IgD-negative memory B cell (primary cell): Measurements from ENCODE around the gene FNIP2. TPM values are rescaled to one million over a fixed set of nuclear protein-coding genes. Genes with fewer than 3 reads are reported as not detected.

Experiments used
- H3K27ac Mint-ChIP-seq, 3 donors: one replicate each; pipeline ENCODE4 v1.8.0; 2020 to 2022; ENCODE audit warnings: mild to moderate bottlenecking in 3 of 3, mixed read lengths in 3 of 3, moderate library complexity in 1 of 3
- H3K27me3 Mint-ChIP-seq: one replicate; pipeline ENCODE4 v1.8.0; 2021; ENCODE audit warnings: mixed read lengths
- H3K36me3 Mint-ChIP-seq: one replicate; pipeline ENCODE4 v1.8.0; 2020; ENCODE audit warnings: mild to moderate bottlenecking, mixed read lengths
- H3K4me1 Mint-ChIP-seq, 3 donors: one replicate each; pipeline ENCODE4 v1.8.0; 2020 to 2022; ENCODE audit warnings: mixed read lengths in 3 of 3, mild to moderate bottlenecking in 1 of 3
- H3K4me3 Mint-ChIP-seq, 4 donors: one replicate each; pipeline ENCODE4 v1.8.0; 2020 to 2022; ENCODE audit warnings: mild to moderate bottlenecking in 4 of 4, mixed read lengths in 4 of 4, moderate library complexity in 3 of 4
- H3K9me3 Mint-ChIP-seq, 3 donors: one replicate each; pipeline ENCODE4 v1.8.0; 2020 to 2021; ENCODE audit warnings: mixed read lengths in 3 of 3, mild to moderate bottlenecking in 1 of 3
- polyA plus RNA-seq: library from polyadenylated mRNA; unstranded; fragments of 300-500 nt; fragmentation: Illumina TruSeq; gene quantifications from one replicate; pipeline ENCODE4 v1.2.3, GENCODE V29; 2021

FNIP2 gene
- polyA plus RNA-seq, 1 donor from 2014 or later = 0.06 TPM

DNA sequence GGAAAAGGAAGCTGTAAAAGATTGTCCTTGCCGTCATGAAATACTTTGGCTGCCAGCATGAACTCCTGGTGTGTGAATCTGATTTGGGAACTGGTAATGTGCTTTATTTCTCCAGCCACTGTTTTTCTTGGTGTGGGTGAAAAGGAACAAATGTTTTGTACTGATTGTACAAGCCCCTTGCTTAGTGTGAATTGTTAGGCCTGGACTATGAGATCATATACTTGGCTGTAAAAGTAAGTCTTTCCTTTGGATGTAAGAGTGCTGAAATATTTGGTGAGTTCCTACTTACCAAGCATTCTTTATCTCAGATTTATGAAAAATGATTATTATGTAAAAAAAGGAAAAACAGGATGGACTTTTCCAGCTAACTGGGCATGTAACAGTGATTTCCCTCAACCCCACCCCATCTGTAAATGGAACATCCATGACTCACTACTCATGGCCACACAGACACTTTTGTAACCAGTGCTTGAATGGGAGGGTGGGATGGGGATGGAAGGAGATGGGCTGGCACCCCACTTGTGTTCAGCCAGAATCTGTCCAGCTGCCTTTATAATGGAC lies 6.3 kb downstream of the FNIP2 start:
- Mint-ChIP-seq H3K4me3 (no peak overlapping the region), H3K4me1 (peaks cover 7 to 8% (median 7%) of the 10 kb centered on the region in 3 donors), H3K9me3 (peaks cover 0 to 4% (median 2%) of the 10 kb centered on the region in 3 donors), H3K36me3 (no peaks in the 10 kb centered on the region), H3K27ac (no peak overlapping the region), H3K27me3 (peaks cover 51% of the 10 kb centered on the region)

DNA sequence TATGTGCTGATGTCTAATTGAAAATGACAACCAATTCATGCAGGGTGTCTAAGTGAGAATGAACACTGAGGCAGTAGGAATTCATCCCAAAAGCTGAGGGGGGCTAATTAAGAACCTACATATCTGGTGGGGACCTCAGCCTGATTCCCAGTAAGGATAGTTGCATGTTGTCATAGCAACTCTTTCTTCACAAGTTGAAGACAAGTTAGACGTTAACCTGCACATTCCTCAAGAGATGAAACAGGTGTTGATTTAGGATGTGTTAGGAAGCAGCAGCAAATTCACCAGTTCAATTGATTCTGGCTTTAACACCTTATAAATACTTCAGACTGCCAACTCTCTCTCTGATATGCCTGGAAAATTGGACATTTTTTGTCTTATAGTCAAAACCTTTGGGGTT lies 7.3 kb downstream of the FNIP2 start:
- Mint-ChIP-seq H3K4me3 (no peak overlapping the region), H3K27me3 (peaks cover 45% of the 10 kb centered on the region), H3K36me3 (peaks cover 2% of the 10 kb centered on the region), H3K27ac (no peak overlapping the region), H3K9me3 (peaks cover 0 to 4% (median 2%) of the 10 kb centered on the region in 3 donors), H3K4me1 (peaks cover 7 to 8% (median 7%) of the 10 kb centered on the region in 3 donors)

DNA sequence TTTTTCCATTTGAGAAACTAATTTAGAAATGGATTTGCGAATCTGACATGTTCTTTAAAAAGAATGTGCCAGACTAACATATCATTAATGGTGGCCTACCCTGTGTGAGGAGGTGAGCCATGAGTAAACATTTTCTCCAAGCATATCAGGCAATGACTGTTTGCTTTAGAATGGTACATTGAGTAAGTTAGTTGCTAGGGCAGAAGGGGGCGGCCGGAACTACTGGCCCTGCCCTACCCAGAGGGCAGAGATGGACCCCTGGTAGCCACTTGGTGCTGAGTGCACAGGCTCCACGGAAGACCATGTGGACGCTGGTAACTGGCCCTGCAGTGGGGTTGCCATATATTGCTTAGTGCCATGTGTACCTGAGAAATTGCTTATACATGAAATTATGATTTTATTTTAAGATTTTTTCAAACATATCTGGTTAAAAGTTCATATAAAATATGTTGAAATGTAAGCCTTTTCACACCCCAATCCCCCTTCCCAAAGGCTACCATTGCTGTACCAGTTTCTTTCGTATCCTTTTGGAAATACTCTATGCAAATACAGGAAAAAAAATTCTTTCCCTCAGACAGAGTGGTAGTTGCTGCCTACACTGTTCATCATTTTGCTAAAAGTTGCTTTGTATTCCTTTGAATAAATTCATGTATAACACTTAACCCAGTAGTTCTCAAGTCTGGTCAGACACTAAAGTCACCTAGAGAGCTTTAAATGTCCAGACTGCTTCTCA lies 8.8 kb downstream of the FNIP2 start:
- peaks cover 2% of the 10 kb centered on the region for H3K36me3 Mint-ChIP-seq
- H3K9me3 Mint-ChIP-seq = peaks cover 0 to 4% (median 2%) of the 10 kb centered on the region in 3 donors
- H3K27ac Mint-ChIP-seq = peak overlapping the region in 1 of 3 donors; percentile 9
- H3K4me3 Mint-ChIP-seq = peak overlapping the region in 2 of 4 donors; percentile 29 to 58
- peaks cover 7 to 8% (median 7%) of the 10 kb centered on the region in 3 donors for H3K4me1 Mint-ChIP-seq
- H3K27me3 Mint-ChIP-seq = peaks cover 45% of the 10 kb centered on the region

DNA sequence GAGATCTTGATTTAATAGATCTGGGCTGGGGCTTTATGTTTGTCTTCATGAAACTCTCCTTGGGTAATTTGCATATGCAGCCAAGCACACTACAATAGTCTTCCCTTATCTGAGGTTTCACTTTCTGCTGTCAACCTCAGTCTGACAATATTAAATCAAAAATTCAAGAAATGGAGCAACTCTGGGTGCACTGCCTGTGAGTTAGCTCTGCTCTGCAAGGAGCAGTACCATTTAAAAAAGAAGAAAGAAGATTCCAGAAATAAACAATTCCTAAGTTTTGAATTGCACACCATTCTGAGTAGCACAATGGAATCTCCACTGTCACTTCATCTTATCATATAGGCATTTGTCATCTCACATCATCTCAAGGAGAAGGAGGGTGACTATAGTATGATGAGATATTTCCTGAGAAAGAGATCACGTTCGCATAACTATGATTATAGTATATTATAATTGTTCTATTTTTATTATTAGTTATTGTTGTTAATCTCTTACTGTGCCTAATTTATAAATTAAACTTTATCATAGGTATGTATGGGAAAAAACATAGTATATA lies 9.4 kb downstream of the FNIP2 start:
- Mint-ChIP-seq H3K4me1 (peaks cover 7 to 8% (median 7%) of the 10 kb centered on the region in 3 donors), H3K27me3 (peaks cover 48% of the 10 kb centered on the region), H3K4me3 (peak overlapping the region in 2 of 4 donors; percentile 29 to 58), H3K27ac (peak overlapping the region in 1 of 3 donors; percentile 9), H3K9me3 (peaks cover 0 to under 1% (median 0%) of the 10 kb centered on the region in 3 donors), H3K36me3 (peaks cover 2% of the 10 kb centered on the region)

DNA sequence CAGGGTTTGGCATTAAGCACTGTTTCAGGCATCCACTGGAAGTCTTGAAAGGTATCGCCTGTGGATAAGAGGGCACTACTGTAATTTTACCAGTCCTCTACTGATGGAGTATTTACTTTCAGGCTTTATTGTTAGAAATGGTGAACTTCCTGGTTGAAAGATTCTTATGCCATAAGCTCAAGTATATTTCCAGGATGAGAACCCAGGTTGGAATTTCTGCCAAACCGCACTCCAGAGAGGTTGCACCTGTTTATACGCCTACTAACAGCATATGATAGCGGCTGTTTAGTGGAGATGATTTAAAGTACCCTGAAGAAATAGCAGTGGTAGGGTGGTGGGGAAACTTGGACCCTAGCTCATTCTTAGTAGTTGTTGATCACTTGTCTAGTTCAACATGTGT lies 9.9 kb downstream of the FNIP2 start:
- peaks cover 49% of the 10 kb centered on the region for H3K27me3 Mint-ChIP-seq
- H3K9me3 Mint-ChIP-seq = no peaks in the 10 kb centered on the region
- H3K27ac Mint-ChIP-seq = no peak overlapping the region
- peaks cover 7 to 8% (median 7%) of the 10 kb centered on the region in 3 donors for H3K4me1 Mint-ChIP-seq
- no peak overlapping the region for H3K4me3 Mint-ChIP-seq
- peaks cover 2% of the 10 kb centered on the region for H3K36me3 Mint-ChIP-seq

DNA sequence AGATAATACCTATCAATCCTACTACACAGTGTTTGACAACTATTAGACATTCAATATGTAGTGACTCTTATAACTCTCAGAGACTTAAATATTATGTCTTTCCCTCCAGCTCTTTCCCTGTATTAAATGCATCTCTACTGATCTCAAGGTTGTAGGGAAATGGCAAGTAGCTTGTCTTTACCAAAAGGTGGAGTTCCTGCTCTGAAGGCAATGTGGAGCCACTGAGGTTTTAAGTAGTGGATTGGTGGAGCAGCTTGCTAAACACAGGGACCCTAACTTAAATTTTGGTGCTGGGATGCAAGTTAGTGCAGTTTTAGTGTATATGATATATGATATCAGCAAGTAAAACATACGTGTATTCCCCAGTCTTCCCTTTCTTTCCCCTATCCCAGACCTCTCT lies 13.1 kb downstream of the FNIP2 start:
- Mint-ChIP-seq H3K27ac (no peak overlapping the region), H3K4me1 (peaks cover 7 to 8% (median 7%) of the 10 kb centered on the region in 3 donors)

DNA sequence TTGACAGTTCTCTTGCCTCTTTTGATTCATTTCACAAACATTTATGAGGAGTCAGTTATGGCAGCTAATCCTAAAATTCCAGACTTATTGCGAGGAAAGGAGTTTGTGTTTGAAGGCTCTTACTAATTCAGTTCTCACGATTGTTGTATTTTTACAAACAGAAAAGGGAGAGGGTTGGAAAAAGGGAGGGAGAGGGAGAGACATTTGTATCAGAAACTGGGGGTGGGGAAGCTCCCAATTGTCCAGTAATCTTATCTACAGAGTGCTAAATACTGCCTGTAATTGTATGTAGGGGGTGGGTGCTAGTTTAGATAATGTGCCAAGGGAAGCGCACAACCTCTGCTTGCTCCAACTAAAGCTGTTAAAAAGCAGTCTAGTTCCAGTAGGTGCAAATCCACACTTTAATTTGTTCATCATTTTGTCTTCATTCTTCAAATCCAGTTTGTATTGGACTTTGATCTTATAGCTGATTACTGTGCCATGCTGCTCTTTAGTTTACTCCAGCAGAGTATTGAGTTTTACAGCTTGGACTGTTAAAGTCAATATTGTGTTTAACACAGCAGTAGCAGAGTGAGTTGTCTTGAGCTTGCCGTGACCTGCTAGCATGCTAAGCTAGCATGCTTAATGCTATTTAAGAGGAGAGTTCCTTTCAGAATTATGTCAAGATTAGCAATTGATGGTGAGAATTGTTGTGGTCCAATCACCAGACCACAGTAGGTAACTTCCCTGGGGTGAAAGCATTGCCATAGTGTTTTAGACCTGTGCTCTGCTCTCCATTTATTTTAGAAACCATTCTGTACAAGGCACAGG lies 13.9 kb downstream of the FNIP2 start:
- no peaks in the 10 kb centered on the region for H3K9me3 Mint-ChIP-seq
- peaks cover 2% of the 10 kb centered on the region for H3K36me3 Mint-ChIP-seq
- H3K27ac Mint-ChIP-seq = no peak overlapping the region
- H3K4me1 Mint-ChIP-seq = peaks cover 6 to 7% (median 6%) of the 10 kb centered on the region in 3 donors
- no peak overlapping the region for H3K4me3 Mint-ChIP-seq
- H3K27me3 Mint-ChIP-seq = peaks cover 43% of the 10 kb centered on the region

More for the DNA sequence above, 13.1 kb downstream of the FNIP2 start:
- Mint-ChIP-seq H3K27me3 (peaks cover 47% of the 10 kb centered on the region), H3K36me3 (peaks cover 2% of the 10 kb centered on the region), H3K9me3 (no peaks in the 10 kb centered on the region), H3K4me3 (no peak overlapping the region)

DNA sequence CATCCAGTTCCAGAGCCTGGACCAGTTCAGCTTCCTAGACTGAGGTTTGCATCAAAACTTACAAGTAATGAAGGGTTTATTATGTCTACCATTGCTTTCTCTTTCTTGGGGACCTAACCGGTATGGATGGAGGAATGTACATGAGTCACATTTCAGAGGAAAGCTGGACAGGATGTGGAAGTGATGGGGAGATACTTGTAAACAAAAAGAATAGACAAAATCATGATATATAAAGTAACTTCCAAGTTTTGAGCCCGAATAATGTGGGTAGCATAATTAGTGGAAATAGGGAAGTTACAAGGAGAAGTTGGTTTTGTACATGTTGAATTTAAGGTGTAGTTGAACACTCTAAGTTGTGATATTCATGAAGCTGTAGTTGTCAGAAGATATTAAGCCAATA lies 15.0 kb downstream of the FNIP2 start:
- H3K27me3 Mint-ChIP-seq = peaks cover 44% of the 10 kb centered on the region
- H3K36me3 Mint-ChIP-seq = peaks cover 2% of the 10 kb centered on the region
- no peaks in the 10 kb centered on the region for H3K9me3 Mint-ChIP-seq
- peaks cover 0 to 1% (median 0%) of the 10 kb centered on the region in 3 donors for H3K4me1 Mint-ChIP-seq
- H3K4me3 Mint-ChIP-seq = no peak overlapping the region
- no peak overlapping the region for H3K27ac Mint-ChIP-seq

DNA sequence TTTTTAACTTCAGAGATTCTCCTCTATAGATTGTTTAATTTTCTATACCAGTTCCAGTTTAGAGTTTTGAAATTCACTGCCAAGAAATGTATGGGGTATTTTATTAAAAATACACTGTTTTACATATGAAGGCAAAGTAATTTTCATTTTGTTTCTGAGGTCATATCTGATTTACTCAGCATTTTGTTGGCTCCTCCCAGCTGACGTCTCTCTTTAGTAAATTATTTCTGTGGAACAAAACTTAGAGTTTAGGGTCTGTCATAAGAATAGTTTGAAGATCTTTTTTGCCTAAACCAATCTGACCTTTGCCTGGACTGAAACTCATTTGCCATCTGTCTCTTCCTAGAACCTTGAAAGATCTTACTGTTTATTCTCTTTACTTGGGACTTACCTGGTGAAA lies 16.9 kb downstream of the FNIP2 start:
- Mint-ChIP-seq H3K36me3 (no peaks in the 10 kb centered on the region), H3K27ac (no peak overlapping the region), H3K9me3 (no peaks in the 10 kb centered on the region), H3K27me3 (peaks cover 45% of the 10 kb centered on the region), H3K4me3 (no peak overlapping the region), H3K4me1 (no peaks in the 10 kb centered on the region)

DNA sequence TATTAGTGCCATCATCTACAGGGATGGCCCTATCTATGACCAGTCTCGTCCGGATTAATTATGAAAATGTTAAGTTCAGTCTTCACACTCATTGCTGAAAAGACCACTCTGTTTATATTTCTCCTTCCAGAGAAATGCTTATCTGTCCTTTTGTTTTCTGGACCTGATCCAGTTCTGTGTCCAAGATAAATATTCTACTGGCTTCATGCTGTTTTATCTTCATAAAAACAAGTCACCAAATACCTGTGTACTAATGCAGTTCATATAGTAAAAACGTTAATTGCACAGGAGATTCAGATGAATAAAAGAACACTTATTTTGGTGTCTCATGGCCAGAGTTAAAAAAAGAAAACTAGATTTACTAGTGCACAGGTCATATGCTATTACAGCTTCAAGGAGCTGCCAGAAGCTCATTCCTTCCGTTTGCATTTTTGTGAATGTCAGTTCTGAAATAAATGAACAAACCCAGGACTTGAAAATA lies 17.3 kb downstream of the FNIP2 start:
- no peak overlapping the region for H3K27ac Mint-ChIP-seq
- no peaks in the 10 kb centered on the region for H3K4me1 Mint-ChIP-seq
- H3K36me3 Mint-ChIP-seq = no peaks in the 10 kb centered on the region
- H3K27me3 Mint-ChIP-seq = peaks cover 44% of the 10 kb centered on the region
- no peak overlapping the region for H3K4me3 Mint-ChIP-seq
- H3K9me3 Mint-ChIP-seq = no peaks in the 10 kb centered on the region

DNA sequence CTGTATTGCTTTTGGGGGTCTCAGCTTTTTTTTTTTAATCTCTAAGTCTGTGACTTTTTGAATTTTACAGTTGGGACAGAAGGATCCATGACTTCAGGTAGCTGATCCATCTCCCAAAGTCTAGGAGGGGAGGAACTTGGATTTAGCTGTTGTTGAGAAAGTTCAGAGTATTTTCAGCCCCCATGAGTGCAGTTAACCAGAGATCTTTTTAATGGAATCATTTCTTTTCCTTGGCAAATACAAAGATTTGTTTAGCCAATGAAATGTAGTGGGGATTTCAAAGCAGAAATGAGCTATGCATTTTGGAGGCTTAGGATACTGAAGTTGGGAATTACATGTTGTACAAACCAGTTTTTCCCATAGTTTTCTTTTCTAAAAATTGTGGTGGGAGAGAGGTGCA lies 18.1 kb downstream of the FNIP2 start:
- H3K9me3 Mint-ChIP-seq = no peaks in the 10 kb centered on the region
- no peak overlapping the region for H3K27ac Mint-ChIP-seq
- H3K4me3 Mint-ChIP-seq = no peak overlapping the region
- peaks cover 45% of the 10 kb centered on the region for H3K27me3 Mint-ChIP-seq
- H3K36me3 Mint-ChIP-seq = no peaks in the 10 kb centered on the region
- H3K4me1 Mint-ChIP-seq = no peaks in the 10 kb centered on the region

DNA sequence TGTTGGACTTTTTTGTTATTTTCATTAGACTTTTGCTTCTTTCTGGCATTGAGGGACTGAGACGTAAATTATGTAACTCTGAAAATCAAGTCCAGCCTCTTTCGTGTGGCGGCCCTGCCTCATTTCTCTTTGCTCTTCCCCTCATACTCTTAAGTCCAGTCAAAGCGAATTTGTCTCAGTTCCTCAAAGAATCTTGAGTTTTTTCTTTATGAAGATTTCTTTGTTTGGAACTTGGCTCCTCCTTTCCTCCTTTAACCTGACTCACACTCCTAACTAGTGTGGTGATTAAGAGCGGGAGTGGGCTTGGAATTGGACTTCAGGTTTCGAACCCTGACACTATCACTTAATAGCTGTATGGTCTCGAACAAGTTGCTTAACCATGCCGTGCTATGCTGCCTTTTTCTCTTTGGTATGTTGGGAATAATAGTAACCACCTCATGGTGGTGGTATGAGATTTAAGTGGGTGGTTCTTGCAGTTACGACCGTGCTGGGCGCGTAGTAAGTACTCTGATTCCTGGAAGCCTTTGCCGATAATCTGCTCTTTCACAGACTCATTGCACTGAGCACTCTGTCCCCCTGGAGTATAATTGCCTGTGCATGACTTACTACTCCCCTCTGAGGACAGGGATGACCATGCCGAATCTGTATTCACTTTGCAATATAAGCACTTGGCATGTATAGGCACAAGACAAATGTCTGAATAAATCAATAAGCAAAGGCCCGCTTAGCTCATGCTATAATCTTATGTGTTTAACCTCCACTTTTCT lies 19.1 kb downstream of the FNIP2 start:
- Mint-ChIP-seq H3K9me3 (no peaks in the 10 kb centered on the region), H3K36me3 (no peaks in the 10 kb centered on the region), H3K4me1 (no peaks in the 10 kb centered on the region), H3K27ac (no peak overlapping the region), H3K27me3 (peaks cover 45% of the 10 kb centered on the region), H3K4me3 (no peak overlapping the region)

DNA sequence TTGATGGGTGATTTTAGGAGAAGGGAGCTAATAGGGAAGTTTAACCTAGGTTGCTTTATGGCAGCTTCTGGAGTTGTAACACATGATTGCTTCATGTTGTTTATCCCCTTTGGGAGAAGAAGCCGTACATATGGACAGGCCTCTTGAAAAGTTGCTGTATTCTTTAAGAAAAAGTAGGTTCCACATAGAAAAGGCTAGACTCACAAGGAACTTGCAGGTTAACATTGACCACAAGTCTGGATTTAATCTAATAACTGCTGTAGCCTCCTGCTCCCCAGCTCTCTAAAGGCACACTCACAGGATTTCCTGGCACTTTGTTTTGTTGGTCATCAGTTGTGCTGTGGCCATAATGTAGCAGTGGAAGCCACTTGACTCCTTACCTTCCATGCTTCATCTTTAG lies 19.7 kb downstream of the FNIP2 start:
- H3K27me3 Mint-ChIP-seq = peaks cover 47% of the 10 kb centered on the region
- H3K27ac Mint-ChIP-seq = no peak overlapping the region
- no peaks in the 10 kb centered on the region for H3K4me1 Mint-ChIP-seq

DNA sequence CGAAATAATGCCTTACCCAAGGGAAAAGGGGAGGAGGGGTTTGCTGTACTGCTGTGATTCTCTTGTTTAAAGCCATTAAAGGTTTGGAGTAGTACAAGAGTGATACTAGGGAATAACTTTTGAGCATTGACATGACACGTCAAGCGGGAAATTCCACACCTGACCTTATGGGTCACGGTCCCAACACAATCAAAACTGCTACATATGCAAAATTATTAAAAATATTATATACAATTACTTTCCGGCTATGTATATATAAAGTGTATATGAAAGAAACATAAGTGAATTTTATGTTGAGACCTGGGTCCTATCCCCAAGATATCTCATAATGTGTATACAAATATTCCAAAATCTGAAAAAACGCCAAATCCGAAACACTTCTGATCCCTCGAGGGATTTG lies 21.0 kb downstream of the FNIP2 start:
- no peak overlapping the region for H3K27ac Mint-ChIP-seq
- H3K36me3 Mint-ChIP-seq = no peaks in the 10 kb centered on the region
- H3K27me3 Mint-ChIP-seq = peaks cover 44% of the 10 kb centered on the region
- H3K9me3 Mint-ChIP-seq = no peaks in the 10 kb centered on the region
- no peaks in the 10 kb centered on the region for H3K4me1 Mint-ChIP-seq
- H3K4me3 Mint-ChIP-seq = no peak overlapping the region

More for the DNA sequence above, 19.7 kb downstream of the FNIP2 start:
- Mint-ChIP-seq H3K4me3 (no peak overlapping the region), H3K36me3 (no peaks in the 10 kb centered on the region), H3K9me3 (no peaks in the 10 kb centered on the region)
